Measurements from ENCODE around the gene MKRN1. TPM values are rescaled to one million over a fixed set of nuclear protein-coding genes. Genes with fewer than 3 reads are reported as not detected.

MKRN1 gene
- polyA plus RNA-seq, 1 donor (not counting 4 experiments of a cell fraction or from before 2014, with no cell fraction given) = 52.9 TPM

DNA sequence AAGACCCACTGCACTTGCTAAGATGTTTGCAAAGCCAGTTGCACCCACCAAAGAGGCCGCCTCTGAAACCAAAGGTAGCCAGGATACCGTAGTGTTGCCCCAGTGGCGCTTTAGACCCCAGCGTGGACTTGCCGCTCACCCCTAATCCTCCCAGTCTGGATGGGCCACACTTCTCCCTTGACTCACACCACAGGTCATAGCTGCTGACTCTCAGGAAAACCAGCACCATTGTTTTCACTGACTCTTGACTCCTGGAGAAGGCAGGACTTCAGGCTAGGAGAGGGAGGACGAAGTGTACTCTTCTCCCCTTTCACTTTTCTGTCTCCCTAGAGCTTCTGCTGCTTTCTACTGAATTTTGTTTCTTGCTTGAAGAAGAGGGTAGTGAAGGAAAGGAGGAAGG, 53.2 kb downstream of the MKRN1 start:
- Histone ChIP-seq H3K9ac (ENCODE audit: control insufficient read depth, extremely low read depth, insufficient read depth, low read length) (no peak overlapping the region), H3K27me3 (ENCODE audit: control insufficient read depth, extremely low read depth, insufficient read depth, low read length) (no peaks in the 10 kb centered on the region), H4K20me1 (ENCODE audit: control insufficient read depth, extremely low read depth, insufficient read depth, low read length) (no peaks in the 10 kb centered on the region), H3K9me1 (ENCODE audit: control insufficient read depth, extremely low read depth, insufficient read depth, low read length) (no peaks in the 10 kb centered on the region), H3K4me1 (ENCODE audit: control insufficient read depth, extremely low read depth, insufficient read depth, low read length) (no peaks in the 10 kb centered on the region), H2AFZ (ENCODE audit: control insufficient read depth, low read length) (no peak overlapping the region), H3K36me3 (ENCODE audit: control insufficient read depth in 2 of 2, extremely low read depth in 1 of 2, insufficient read depth in 2 of 2, low read length in 2 of 2) (no peaks in the 10 kb centered on the region), H3K27ac (ENCODE audit: control insufficient read depth, insufficient read depth, low read length) (no peak overlapping the region), H3K4me3 (ENCODE audit: control insufficient read depth in 2 of 3, extremely low read depth in 1 of 3, insufficient read depth in 2 of 3, low read depth in 1 of 3, low read length in 3 of 3) (no peak overlapping the region), H3K79me2 (ENCODE audit: control insufficient read depth, insufficient read depth, low read length) (no peaks in the 10 kb centered on the region), H3K9me3 (ENCODE audit: control insufficient read depth, low read depth, low read length) (no peaks in the 10 kb centered on the region), H3K4me2 (ENCODE audit: control insufficient read depth, extremely low read depth, insufficient read depth, low read depth, low read length) (no peak overlapping the region)
- TF ChIP-seq CTCF (optimal IDR thresholded peaks at IDR 0.05 in 1 of 3, IDR thresholded peaks at IDR 0.05 in 1 of 3, conservative IDR thresholded peaks at IDR 0.05 in 1 of 3; ENCODE audit: extremely low read depth in 1 of 3, insufficient read depth in 2 of 3, low read length in 3 of 3) (no peak), EZH2 (IDR thresholded peaks at IDR 0.05; ENCODE audit: low read length) (no peak)
- dilution Hi-C loops (cut with MboI; ENCODE audit: extremely low pct_ligation_motif_present, low sequenced_read_pairs) = no loop called here
- DNase-seq (ENCODE audit: low read depth, low spot score) (no peak), FAIRE-seq (no peak)

DNA sequence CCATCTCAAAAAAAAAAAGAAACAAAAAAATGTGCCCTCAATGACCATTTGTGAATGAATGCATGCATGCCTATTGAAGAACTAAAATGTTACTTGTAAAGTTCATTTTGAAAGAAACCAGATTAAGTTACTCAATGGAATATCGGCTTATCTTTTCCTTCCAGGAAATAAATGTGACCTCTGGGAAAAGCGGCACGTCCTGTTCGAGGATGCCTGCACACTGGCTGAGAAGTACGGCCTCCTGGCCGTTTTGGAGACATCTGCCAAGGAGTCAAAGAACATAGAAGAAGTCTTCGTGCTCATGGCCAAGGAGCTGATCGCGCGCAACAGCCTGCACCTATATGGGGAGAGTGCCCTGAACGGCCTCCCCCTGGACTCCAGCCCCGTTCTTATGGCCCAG, 53.6 kb downstream of the MKRN1 start:
- dilution Hi-C loops (cut with MboI; ENCODE audit: extremely low pct_ligation_motif_present, low sequenced_read_pairs) = no loop called here
- no peak for FAIRE-seq
- no peak overlapping the region for H3K4me2 ChIP-seq (ENCODE audit: control insufficient read depth, extremely low read depth, insufficient read depth, low read depth, low read length)

More for the DNA sequence above, 53.6 kb downstream of the MKRN1 start:
- Histone ChIP-seq H3K9me1 (ENCODE audit: control insufficient read depth, extremely low read depth, insufficient read depth, low read length) (no peaks in the 10 kb centered on the region), H3K79me2 (ENCODE audit: control insufficient read depth, insufficient read depth, low read length) (no peaks in the 10 kb centered on the region), H3K9ac (ENCODE audit: control insufficient read depth, extremely low read depth, insufficient read depth, low read length) (no peak overlapping the region), H3K9me3 (ENCODE audit: control insufficient read depth, low read depth, low read length) (no peaks in the 10 kb centered on the region), H3K4me1 (ENCODE audit: control insufficient read depth, extremely low read depth, insufficient read depth, low read length) (no peaks in the 10 kb centered on the region), H3K4me3 (ENCODE audit: control insufficient read depth in 2 of 3, extremely low read depth in 1 of 3, insufficient read depth in 2 of 3, low read depth in 1 of 3, low read length in 3 of 3) (no peak overlapping the region), H3K27ac (ENCODE audit: control insufficient read depth, insufficient read depth, low read length) (no peak overlapping the region), H3K27me3 (ENCODE audit: control insufficient read depth, extremely low read depth, insufficient read depth, low read length) (no peaks in the 10 kb centered on the region), H3K36me3 (ENCODE audit: control insufficient read depth in 2 of 2, extremely low read depth in 1 of 2, insufficient read depth in 2 of 2, low read length in 2 of 2) (no peaks in the 10 kb centered on the region), H2AFZ (ENCODE audit: control insufficient read depth, low read length) (no peak overlapping the region), H4K20me1 (ENCODE audit: control insufficient read depth, extremely low read depth, insufficient read depth, low read length) (no peaks in the 10 kb centered on the region)
- no peak for TF ChIP-seq EZH2 (IDR thresholded peaks at IDR 0.05; ENCODE audit: low read length)
- no peak for TF ChIP-seq CTCF (optimal IDR thresholded peaks at IDR 0.05 in 1 of 3, IDR thresholded peaks at IDR 0.05 in 1 of 3, conservative IDR thresholded peaks at IDR 0.05 in 1 of 3; ENCODE audit: extremely low read depth in 1 of 3, insufficient read depth in 2 of 3, low read length in 3 of 3)
- no peak for DNase-seq (ENCODE audit: low read depth, low spot score)
